Measurements from ENCODE around the gene TXNDC12.

The TXNDC12 gene

GRCh38 chr1:51986718-51987117, 68.3 kb downstream of the TXNDC12 start:
- H3K4me1 ChIP-seq (ENCODE audit: control insufficient read depth, low read length): peaks cover 5% of the 10 kb centered on the region
- H4K20me1 ChIP-seq (ENCODE audit: control insufficient read depth, insufficient read depth, low read depth, low read length): no peaks in the 10 kb centered on the region
- no peak overlapping the region for H3K27ac ChIP-seq (ENCODE audit: low read depth, low read length)
- no peak for TF ChIP-seq EZH2phosphoT487 (IDR thresholded peaks at IDR 0.05; ENCODE audit: borderline replicate concordance, low read length)
- TF ChIP-seq, protein P1, sequence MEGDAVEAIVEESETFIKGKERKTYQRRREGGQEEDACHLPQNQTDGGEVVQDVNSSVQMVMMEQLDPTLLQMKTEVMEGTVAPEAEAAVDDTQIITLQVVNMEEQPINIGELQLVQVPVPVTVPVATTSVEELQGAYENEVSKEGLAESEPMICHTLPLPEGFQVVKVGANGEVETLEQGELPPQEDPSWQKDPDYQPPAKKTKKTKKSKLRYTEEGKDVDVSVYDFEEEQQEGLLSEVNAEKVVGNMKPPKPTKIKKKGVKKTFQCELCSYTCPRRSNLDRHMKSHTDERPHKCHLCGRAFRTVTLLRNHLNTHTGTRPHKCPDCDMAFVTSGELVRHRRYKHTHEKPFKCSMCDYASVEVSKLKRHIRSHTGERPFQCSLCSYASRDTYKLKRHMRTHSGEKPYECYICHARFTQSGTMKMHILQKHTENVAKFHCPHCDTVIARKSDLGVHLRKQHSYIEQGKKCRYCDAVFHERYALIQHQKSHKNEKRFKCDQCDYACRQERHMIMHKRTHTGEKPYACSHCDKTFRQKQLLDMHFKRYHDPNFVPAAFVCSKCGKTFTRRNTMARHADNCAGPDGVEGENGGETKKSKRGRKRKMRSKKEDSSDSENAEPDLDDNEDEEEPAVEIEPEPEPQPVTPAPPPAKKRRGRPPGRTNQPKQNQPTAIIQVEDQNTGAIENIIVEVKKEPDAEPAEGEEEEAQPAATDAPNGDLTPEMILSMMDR (IDR thresholded peaks at IDR 0.05; ENCODE audit: low read depth, low read length, poor library complexity, severe bottlenecking): no peak
- H3K79me2 ChIP-seq (ENCODE audit: control insufficient read depth, low read length): no peaks in the 10 kb centered on the region
- peaks cover 19% of the 10 kb centered on the region for H3K27me3 ChIP-seq (ENCODE audit: control insufficient read depth, low read length)
- H3F3A ChIP-seq (ENCODE audit: control insufficient read depth, insufficient read depth): no peaks in the 10 kb centered on the region
- no peaks in the 10 kb centered on the region for H3K9me2 ChIP-seq (replicated peaks; ENCODE audit: control insufficient read depth, low read length)
- H3K36me3 ChIP-seq (ENCODE audit: control insufficient read depth, low read length): no peaks in the 10 kb centered on the region
- no peak overlapping the region for H3K4me2 ChIP-seq (ENCODE audit: low read length)
- no peaks in the 10 kb centered on the region for H3K9me3 ChIP-seq (ENCODE audit: control insufficient read depth, insufficient read depth, low read length)
- H3K4me3 ChIP-seq (ENCODE audit: low read length): no peak overlapping the region

- no peaks in the 10 kb centered on the region for H3K4me1 ChIP-seq (ENCODE audit: control insufficient read depth, low read length)
- H3K79me2 ChIP-seq (ENCODE audit: control insufficient read depth, low read length): no peaks in the 10 kb centered on the region
- no peaks in the 10 kb centered on the region for H4K20me1 ChIP-seq (ENCODE audit: control insufficient read depth, insufficient read depth, low read depth, low read length)
Measured at GRCh38 chr1:51982161-51982560, 72.8 kb downstream of the TXNDC12 start.

DNA sequence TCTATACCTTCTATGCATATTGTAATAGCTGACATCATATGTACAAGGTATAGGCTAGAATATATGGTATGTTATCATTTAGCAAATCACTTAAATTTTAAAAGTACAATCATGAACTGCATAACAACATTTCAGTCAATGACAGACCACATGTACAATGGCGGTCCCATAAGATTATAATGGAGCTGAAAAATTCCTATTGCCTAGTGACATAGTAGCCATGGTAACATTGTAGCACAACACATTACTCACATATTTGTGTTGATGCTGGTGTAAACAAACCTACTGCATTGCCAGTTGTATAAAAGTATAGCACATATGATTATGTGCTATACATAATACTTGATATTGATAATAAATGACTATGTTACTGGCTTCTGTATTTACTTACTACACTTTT, 73.4 kb downstream of the TXNDC12 start:
- no peak overlapping the region for H3K4me2 ChIP-seq (ENCODE audit: low read length)
- no peaks in the 10 kb centered on the region for H3K4me1 ChIP-seq (ENCODE audit: control insufficient read depth, low read length)
- no peaks in the 10 kb centered on the region for H3K36me3 ChIP-seq (ENCODE audit: control insufficient read depth, low read length)
- H3K27me3 ChIP-seq (ENCODE audit: control insufficient read depth, low read length): peaks cover 10% of the 10 kb centered on the region
- no peaks in the 10 kb centered on the region for H3K79me2 ChIP-seq (ENCODE audit: control insufficient read depth, low read length)
- no peaks in the 10 kb centered on the region for H4K20me1 ChIP-seq (ENCODE audit: control insufficient read depth, insufficient read depth, low read depth, low read length)
- no peaks in the 10 kb centered on the region for H3F3A ChIP-seq (ENCODE audit: control insufficient read depth, insufficient read depth)
- no peaks in the 10 kb centered on the region for H3K9me2 ChIP-seq (replicated peaks; ENCODE audit: control insufficient read depth, low read length)
- no peak overlapping the region for H3K4me3 ChIP-seq (ENCODE audit: low read length)
- H3K9me3 ChIP-seq (ENCODE audit: control insufficient read depth, insufficient read depth, low read length): no peaks in the 10 kb centered on the region
- H3K27ac ChIP-seq (ENCODE audit: low read depth, low read length): no peak overlapping the region
- TF ChIP-seq, protein P1 (IDR thresholded peaks at IDR 0.05; ENCODE audit: low read depth, low read length, poor library complexity, severe bottlenecking): no peak
- TF ChIP-seq EZH2phosphoT487 (IDR thresholded peaks at IDR 0.05; ENCODE audit: borderline replicate concordance, low read length): no peak

More at GRCh38 chr1:51982161-51982560, 72.8 kb downstream of the TXNDC12 start:
- no peaks in the 10 kb centered on the region for H3K36me3 ChIP-seq (ENCODE audit: control insufficient read depth, low read length)
- peaks cover 8% of the 10 kb centered on the region for H3K27me3 ChIP-seq (ENCODE audit: control insufficient read depth, low read length)
- no peaks in the 10 kb centered on the region for H3F3A ChIP-seq (ENCODE audit: control insufficient read depth, insufficient read depth)
- H3K4me2 ChIP-seq (ENCODE audit: low read length): no peak overlapping the region
- no peak overlapping the region for H3K27ac ChIP-seq (ENCODE audit: low read depth, low read length)
- no peaks in the 10 kb centered on the region for H3K9me2 ChIP-seq (replicated peaks; ENCODE audit: control insufficient read depth, low read length)
- H3K9me3 ChIP-seq (ENCODE audit: control insufficient read depth, insufficient read depth, low read length): no peaks in the 10 kb centered on the region
- H3K4me3 ChIP-seq (ENCODE audit: low read length): no peak overlapping the region
- no peak for TF ChIP-seq EZH2phosphoT487 (IDR thresholded peaks at IDR 0.05; ENCODE audit: borderline replicate concordance, low read length)
- TF ChIP-seq, protein P1 (IDR thresholded peaks at IDR 0.05; ENCODE audit: low read depth, low read length, poor library complexity, severe bottlenecking): no peak

Measured in DOHH2 (cell line).